ENCODE results near the gene PKDREJ. TPM values are rescaled to one million over a fixed set of nuclear protein-coding genes. Genes with fewer than 3 reads are reported as not detected.

PKDREJ gene
- total RNA-seq, 1 experiment from 2014 or later = 0.04 TPM

DNA sequence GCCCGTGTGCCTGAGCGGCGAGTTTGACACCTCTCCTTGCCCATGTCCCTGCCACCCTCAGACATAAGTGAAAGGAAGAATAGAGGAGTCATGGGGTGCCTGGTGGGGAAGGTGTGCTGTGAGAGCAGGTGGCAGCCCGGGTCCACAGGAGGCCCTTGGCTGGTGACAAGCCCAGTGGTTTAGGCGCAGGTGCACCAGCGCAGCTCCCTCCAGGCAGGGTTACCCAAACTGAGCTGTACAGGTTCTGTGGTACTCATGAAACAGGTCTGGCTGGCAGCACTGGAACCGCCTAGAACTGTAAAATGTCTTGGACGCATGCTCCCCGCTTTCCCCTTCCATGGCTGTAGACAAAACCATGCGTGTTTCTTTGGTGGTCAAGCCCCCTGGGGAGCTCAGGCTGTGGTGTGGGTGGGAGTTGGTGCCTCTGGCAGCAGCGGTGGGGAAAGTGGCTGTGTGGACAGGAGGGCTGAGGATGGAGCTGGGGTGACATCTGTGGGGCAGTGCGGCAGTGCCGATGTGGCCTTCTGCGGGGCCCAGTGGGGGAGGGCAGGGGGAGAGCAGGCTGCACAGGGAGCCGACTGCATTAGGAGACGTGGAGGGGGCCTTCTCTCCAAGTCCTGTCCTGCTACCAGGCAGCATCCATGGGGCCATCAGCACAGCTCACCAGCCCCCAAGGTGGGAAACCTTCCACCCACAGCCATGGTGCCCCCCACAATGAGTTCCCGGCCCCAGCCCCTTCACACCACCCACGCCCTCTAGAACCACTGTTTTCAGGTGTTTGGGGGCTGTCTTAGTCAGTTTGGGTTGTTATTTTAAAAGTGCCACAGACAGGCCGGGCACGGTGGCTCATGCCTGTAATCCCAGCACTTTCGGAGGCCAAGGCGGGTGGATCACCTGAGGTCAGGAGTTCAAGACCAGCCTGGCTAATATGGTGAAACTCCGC lies 28.0 kb upstream of the PKDREJ start:
- no peak overlapping the region for H4K5ac ChIP-seq (ENCODE audit: insufficient read length, low read depth, low read length)
- H3K4me3 Mint-ChIP-seq = no peak overlapping the region
- no CpG with 5 or more reads among the region's 23 CpGs for WGBS (ENCODE audit: extremely low coverage, insufficient read length, low lambda C conversion rate)

More for the DNA sequence above, 28.0 kb upstream of the PKDREJ start:
- no peak overlapping the region for H4K91ac ChIP-seq (ENCODE audit: insufficient read length, low read depth, low read length)
- H3K27me3 ChIP-seq (ENCODE audit: insufficient read depth, low read length) = no peaks in the 10 kb centered on the region
- H2BK20ac ChIP-seq (ENCODE audit: low read depth, low read length, poor library complexity, severe bottlenecking) = no peak overlapping the region
- no peaks in the 10 kb centered on the region for H3K79me2 ChIP-seq (ENCODE audit: insufficient read depth, low read length)
- no peak overlapping the region for H2AFZ ChIP-seq (ENCODE audit: low read length)
- H3K4me1 ChIP-seq (ENCODE audit: insufficient read depth, low read length) = no peaks in the 10 kb centered on the region
- H2BK5ac ChIP-seq (ENCODE audit: insufficient read length, low read length) = no peak overlapping the region
- no peak overlapping the region for H2BK12ac ChIP-seq (ENCODE audit: insufficient read length, low read depth, low read length)
- no peak overlapping the region for H2BK120ac ChIP-seq (ENCODE audit: low read depth, low read length, poor library complexity, severe bottlenecking)
- no peak overlapping the region for H3K18ac ChIP-seq (ENCODE audit: insufficient read length, low read depth, low read length)
- H3K14ac ChIP-seq (ENCODE audit: insufficient read depth, low read length) = no peak overlapping the region
- peak overlapping the region in 1 of 3 experiments; percentile 90; a peak in 1 of 7 replicates for H3K27ac Mint-ChIP-seq
- no peak overlapping the region for H2BK15ac ChIP-seq (ENCODE audit: low read depth, low read length)
- peaks cover 3% of the 10 kb centered on the region for H3K23me2 ChIP-seq (ENCODE audit: insufficient read length, low read depth, low read length, poor library complexity, severe bottlenecking)
- H3K23ac ChIP-seq (ENCODE audit: insufficient read length, low read depth, low read length) = no peak overlapping the region
- H3K4ac ChIP-seq (ENCODE audit: low read depth, low read length) = no peak overlapping the region
- H3K79me1 ChIP-seq (ENCODE audit: insufficient read depth, low read depth, low read length, poor library complexity, severe bottlenecking) = no peaks in the 10 kb centered on the region
- TF ChIP-seq, protein P1, sequence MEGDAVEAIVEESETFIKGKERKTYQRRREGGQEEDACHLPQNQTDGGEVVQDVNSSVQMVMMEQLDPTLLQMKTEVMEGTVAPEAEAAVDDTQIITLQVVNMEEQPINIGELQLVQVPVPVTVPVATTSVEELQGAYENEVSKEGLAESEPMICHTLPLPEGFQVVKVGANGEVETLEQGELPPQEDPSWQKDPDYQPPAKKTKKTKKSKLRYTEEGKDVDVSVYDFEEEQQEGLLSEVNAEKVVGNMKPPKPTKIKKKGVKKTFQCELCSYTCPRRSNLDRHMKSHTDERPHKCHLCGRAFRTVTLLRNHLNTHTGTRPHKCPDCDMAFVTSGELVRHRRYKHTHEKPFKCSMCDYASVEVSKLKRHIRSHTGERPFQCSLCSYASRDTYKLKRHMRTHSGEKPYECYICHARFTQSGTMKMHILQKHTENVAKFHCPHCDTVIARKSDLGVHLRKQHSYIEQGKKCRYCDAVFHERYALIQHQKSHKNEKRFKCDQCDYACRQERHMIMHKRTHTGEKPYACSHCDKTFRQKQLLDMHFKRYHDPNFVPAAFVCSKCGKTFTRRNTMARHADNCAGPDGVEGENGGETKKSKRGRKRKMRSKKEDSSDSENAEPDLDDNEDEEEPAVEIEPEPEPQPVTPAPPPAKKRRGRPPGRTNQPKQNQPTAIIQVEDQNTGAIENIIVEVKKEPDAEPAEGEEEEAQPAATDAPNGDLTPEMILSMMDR (conservative IDR thresholded peaks at IDR 0.05) = no peak
- no peaks in the 10 kb centered on the region for H3K9me3 ChIP-seq (ENCODE audit: control insufficient read depth, low read depth, low read length)
- no peaks in the 10 kb centered on the region for H3K9me3 Mint-ChIP-seq
- no peak for DNase-seq
- peaks cover 2 to 27% (median 22%) of the 10 kb centered on the region in 3 experiments; a peak in 6 of 7 replicates for H3K36me3 Mint-ChIP-seq (ENCODE audit: insufficient read depth in 1 of 3, low read depth in 3 of 3)
- H4K8ac ChIP-seq (replicated peaks; ENCODE audit: insufficient read length, low read depth, low read length) = no peak overlapping the region
- no peak overlapping the region for H3K56ac ChIP-seq (ENCODE audit: insufficient read length, low read depth, low read length)
- H3K4me1 Mint-ChIP-seq = peaks cover 11 to 12% of the 10 kb centered on the region in 2 experiments
- no peaks in the 10 kb centered on the region; the same call in 1 of the 2 replicates for H3K27me3 Mint-ChIP-seq (ENCODE audit: low read depth)
- H3K27ac ChIP-seq (ENCODE audit: insufficient read length, low read depth, low read length) = no peak overlapping the region
- no peak overlapping the region for H3K9ac ChIP-seq (ENCODE audit: extremely low read depth, insufficient read length, low read length)
- no peak overlapping the region for H3K4me2 ChIP-seq (ENCODE audit: insufficient read depth, insufficient read length, low read length)
- no peaks in the 10 kb centered on the region for H4K20me1 ChIP-seq (ENCODE audit: control insufficient read depth, insufficient read depth, insufficient read length)
- H3T11ph ChIP-seq (ENCODE audit: low read length) = no peak overlapping the region
- H2AK5ac ChIP-seq (ENCODE audit: insufficient read length, low read length) = no peak overlapping the region

All from H9 (cell line).